Ovary (tissue), 9 donors: ENCODE results near the gene ACVRL1. TPM values are rescaled to one million over a fixed set of nuclear protein-coding genes. Genes with fewer than 3 reads are reported as not detected.

Experiments
- DNase-seq, 5 donors: peaks; one replicate each; pipeline ENCODE4 v3.0.0-alpha.2; 2019 to 2020
- H3K27ac ChIP-seq, 2 donors: fragments of 200-600 bp; one replicate each; pipeline versions ENCODE4 v1.5.1 to v1.8.0; 2019 to 2022
- H3K27me3 ChIP-seq: fragments of 200-600 bp; one replicate; pipeline ENCODE4 v1.8.0; 2022
- H3K36me3 ChIP-seq: fragments of 200-600 bp; sonication (generic); one replicate; pipeline ENCODE4 v1.5.1; 2019
- H3K4me1 ChIP-seq: one replicate; pipeline ENCODE4 v1.8.1; 2013; ENCODE audit warnings: mild to moderate bottlenecking, moderate library complexity; ENCODE audit not compliant: insufficient read depth
- H3K4me3 ChIP-seq: fragments of 200-600 bp; sonication (generic); one replicate; pipeline ENCODE4 v1.5.1; 2017
- H3K9me3 ChIP-seq, 2 donors: fragments of 200-600 bp in 1 of 2; sonication (generic) in 1 of 2; one replicate each; pipeline versions ENCODE4 v1.5.1 to v1.8.1; 2013 to 2019; ENCODE audit warnings: mild to moderate bottlenecking in 1 of 2, moderate library complexity in 1 of 2
- EP300 ChIP-seq: sonication (generic); formaldehyde crosslinking; IDR thresholded peaks from one replicate; pipeline ENCODE4 v1.6.1; 2017; ENCODE audit warnings: antibody characterized with exemption
- POLR2A ChIP-seq: fragments of 450-650 bp; IDR thresholded peaks from one replicate; pipeline ENCODE4 v1.6.1; 2017; ENCODE audit warnings: antibody characterized with exemption, mild to moderate bottlenecking, moderate library complexity
- WGBS, 3 donors: extraction: QIAGEN DNeasy Blood & Tissue Kit in 1 of 3; methylation state at CpG; one replicate each; pipeline versions ENCODE4 v1.1.5 to v1.1.7; 2013 to 2017; 5-methylcytosine and 5-hydroxymethylcytosine counted together
- intact Hi-C, 4 donors: fragments of 100-400 bp; cut with DNase I; formaldehyde crosslinking; loops; one replicate each; pipeline versions ENCODE4 v1.11.0 to v1.15.1; 2022 to 2023
- polyA plus RNA-seq, 2 donors: library from polyadenylated mRNA; stranded (reverse); fragments of 200-250 nt in 1 of 2; fragments of 350-450 nt in 1 of 2; fragmentation: Illumina TruSeq in 1 of 2; extraction: RNeasy Lipid Tissue Mini Kit (QIAGEN cat#74804) in 1 of 2; gene quantifications; one replicate each; pipeline ENCODE4 v1.2.3, GENCODE V29; 2013 to 2014
- total RNA-seq, 7 donors: library from RNA; depleted of rRNA in 2 of 7; stranded (reverse); fragments of >200 nt in 2 of 7; fragmentation: NEBNext Ultra II Directional in 3 of 7; extraction: Animal tissue kit (Norgen Biotek cat#: 25700) in 3 of 7; gene quantifications; one replicate each; pipeline versions ENCODE4 v1.1.0 to v1.2.4, GENCODE V29; 2016 to 2023
- TF ChIP-seq, protein P1 (sequence below), 3 donors: fragments of 450-650 bp in 2 of 3; fragments of 200-600 bp in 1 of 3; IDR thresholded peaks; one replicate each; pipeline versions ENCODE4 v1.5.1 to v1.8.0; 2016 to 2022; ENCODE audit warnings: antibody characterized with exemption in 3 of 3, mild to moderate bottlenecking in 1 of 3
- donor health status: DM: no; HTN: no; CAD: no; lungs with moderate emphysema.
- donor health status: DM: no; HTN: no; CAD: no.
- donor health status: Bipolar disorder and iron deficiency.
- donor health status: DM: yes; HTN: yes; CAD: no.
- donor health status: DM: no; HTN: no; CAD: no.
- donor health status: DM: yes; HTN: yes; CAD: no.

Gene ACVRL1
- total and polyA plus RNA-seq, 9 donors, result 5.7 to 17.6 (median 11.2) TPM

DNA sequence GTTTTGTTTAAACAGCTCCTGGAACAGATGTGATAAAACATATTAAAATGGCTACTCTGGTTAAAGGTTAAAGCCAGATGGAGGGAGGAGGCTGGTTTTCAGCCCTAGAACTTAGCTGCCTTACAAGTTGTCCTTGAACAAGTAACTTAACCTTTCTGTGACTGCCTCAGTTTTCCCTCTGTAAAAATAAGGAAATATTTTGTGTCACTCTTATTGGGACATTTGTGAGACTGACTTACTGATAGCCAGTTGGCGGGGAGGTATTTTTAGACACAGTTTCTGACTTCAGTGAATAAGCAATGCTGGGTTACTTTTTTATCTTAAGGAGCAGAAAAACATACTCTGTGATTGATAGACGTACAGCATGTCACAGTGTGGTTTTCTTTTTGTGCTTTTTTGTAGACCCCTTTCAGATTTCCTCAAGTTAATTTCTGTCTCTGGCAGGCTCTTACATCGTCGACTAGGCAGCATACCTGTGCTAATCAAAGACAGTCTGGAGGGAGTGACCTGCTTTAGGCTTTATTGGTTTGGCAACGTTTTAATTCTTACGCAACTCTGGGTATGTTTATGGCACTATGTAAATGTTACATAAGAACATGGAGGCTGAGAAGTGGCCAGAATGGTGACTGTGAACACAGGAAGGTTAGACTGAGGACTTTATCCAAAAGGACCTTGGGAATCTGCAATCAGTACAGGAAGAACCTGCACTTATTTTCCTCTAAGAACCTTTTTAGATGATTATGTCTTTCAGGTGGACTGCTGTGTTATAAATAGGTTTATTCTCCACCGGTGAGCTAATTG lies 47.5 kb downstream of the ACVRL1 start:
- TF ChIP-seq, protein P1, sequence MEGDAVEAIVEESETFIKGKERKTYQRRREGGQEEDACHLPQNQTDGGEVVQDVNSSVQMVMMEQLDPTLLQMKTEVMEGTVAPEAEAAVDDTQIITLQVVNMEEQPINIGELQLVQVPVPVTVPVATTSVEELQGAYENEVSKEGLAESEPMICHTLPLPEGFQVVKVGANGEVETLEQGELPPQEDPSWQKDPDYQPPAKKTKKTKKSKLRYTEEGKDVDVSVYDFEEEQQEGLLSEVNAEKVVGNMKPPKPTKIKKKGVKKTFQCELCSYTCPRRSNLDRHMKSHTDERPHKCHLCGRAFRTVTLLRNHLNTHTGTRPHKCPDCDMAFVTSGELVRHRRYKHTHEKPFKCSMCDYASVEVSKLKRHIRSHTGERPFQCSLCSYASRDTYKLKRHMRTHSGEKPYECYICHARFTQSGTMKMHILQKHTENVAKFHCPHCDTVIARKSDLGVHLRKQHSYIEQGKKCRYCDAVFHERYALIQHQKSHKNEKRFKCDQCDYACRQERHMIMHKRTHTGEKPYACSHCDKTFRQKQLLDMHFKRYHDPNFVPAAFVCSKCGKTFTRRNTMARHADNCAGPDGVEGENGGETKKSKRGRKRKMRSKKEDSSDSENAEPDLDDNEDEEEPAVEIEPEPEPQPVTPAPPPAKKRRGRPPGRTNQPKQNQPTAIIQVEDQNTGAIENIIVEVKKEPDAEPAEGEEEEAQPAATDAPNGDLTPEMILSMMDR (IDR thresholded peaks at IDR 0.05), result no peak
- no peak for TF ChIP-seq POLR2A
- TF ChIP-seq EP300, result no peak
- H3K9me3 ChIP-seq, result no peaks in the 10 kb centered on the region
- no peaks in the 10 kb centered on the region for H3K27me3 ChIP-seq
- intact Hi-C loops, result no loop called here
- no peak overlapping the region for H3K4me3 ChIP-seq
- no peaks in the 10 kb centered on the region for H3K36me3 ChIP-seq
- H3K4me1 ChIP-seq, result peaks cover 7% of the 10 kb centered on the region
- H3K27ac ChIP-seq, result peak overlapping the region in 1 of 2 donors; percentile 6
- 53 to 55% (median 54%) methylated on average over 7 of the region's 7 CpGs for WGBS, 3 donors
- DNase-seq, result no peak

DNA sequence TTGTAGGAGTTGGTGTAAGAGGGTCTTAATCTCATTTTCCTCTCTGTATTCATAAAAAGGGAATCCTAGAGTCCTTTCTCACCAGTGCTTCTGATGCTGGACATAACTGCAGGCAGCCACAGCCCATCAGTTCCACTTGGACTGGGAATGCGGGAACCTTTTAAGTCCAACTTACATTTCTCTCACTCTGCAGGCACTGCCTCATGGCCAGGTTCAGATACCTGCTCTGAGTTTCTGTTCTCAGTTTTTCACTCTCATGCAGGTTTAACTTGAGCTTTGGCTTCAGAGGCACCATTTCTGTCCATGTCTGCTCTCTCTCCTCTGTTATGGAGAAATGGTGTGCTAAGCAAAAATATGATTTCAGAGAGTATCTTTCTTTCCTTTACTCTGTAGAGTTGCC lies 48.4 kb downstream of the ACVRL1 start:
- Histone ChIP-seq H3K36me3 (no peaks in the 10 kb centered on the region), H3K4me3 (no peak overlapping the region), H3K27me3 (no peaks in the 10 kb centered on the region), H3K27ac (no peak overlapping the region), H3K4me1 (peaks cover 7% of the 10 kb centered on the region), H3K9me3 (no peaks in the 10 kb centered on the region)
- 95 to 100% (median 95%) methylated on average over 1 of the region's 1 CpG for WGBS, 3 donors
- intact Hi-C loops, result no loop called here
- TF ChIP-seq POLR2A (no peak), EP300 (no peak)
- TF ChIP-seq, protein P1 (IDR thresholded peaks at IDR 0.05), result no peak
- DNase-seq, result no peak

DNA sequence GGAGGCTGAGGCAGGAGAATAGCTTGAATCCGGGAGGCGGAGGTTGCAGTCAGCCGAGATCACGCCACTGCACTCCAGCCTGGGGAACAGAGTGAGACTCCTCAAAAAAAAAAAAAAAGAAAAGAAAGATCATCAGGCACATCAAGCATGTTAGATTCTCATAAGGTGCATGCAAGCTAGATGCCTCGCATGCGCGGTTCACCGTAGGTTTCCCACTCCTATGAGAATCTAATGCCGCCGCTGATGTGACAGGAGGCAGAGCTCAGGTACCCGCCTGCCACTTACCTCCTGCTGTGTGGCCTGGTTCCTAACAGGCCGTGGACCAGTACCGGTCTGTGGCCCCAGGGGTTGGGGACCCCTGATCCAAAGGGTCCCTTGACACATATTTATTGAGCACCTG lies 51.2 kb downstream of the ACVRL1 start:
- H3K27me3 ChIP-seq, result no peaks in the 10 kb centered on the region
- whole genome bisulfite sequencing, 3 donors, result 97 to 99% (median 98%) methylated on average over 13 of the region's 13 CpGs
- intact Hi-C loops, result no loop called here
- H3K4me1 ChIP-seq, result peaks cover 4% of the 10 kb centered on the region
- TF ChIP-seq EP300, result no peak
- no peak overlapping the region for H3K4me3 ChIP-seq
- no peak for DNase-seq
- H3K9me3 ChIP-seq, result no peaks in the 10 kb centered on the region
- H3K36me3 ChIP-seq, result no peaks in the 10 kb centered on the region
- no peak overlapping the region for H3K27ac ChIP-seq

DNA sequence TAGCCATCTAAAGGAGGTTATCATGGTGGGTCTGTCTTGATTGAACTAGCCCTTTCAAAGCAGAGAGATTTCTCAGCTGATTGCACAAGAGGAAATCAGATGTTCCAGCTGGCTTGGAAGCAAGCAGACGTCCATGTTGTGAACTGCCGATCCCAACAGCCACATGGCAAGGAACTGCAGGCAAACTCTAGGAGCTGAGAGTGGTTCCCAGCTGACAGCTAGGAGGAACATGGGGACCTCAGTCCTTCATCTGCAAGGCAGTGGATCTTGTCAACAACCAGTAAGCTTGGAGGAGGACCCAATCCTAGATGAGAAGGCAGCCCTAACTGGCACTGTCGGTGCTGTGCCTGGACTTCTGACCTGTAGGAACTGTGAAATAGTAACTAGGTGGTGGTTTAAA lies 51.9 kb downstream of the ACVRL1 start:
- no peaks in the 10 kb centered on the region for H3K27me3 ChIP-seq
- H3K9me3 ChIP-seq, result no peaks in the 10 kb centered on the region
- intact Hi-C loops, result no loop called here
- TF ChIP-seq, protein P1 (IDR thresholded peaks at IDR 0.05), result no peak
- TF ChIP-seq EP300 (no peak), POLR2A (no peak)
- peaks cover 4% of the 10 kb centered on the region for H3K4me1 ChIP-seq
- DNase-seq, result no peak
- no peaks in the 10 kb centered on the region for H3K36me3 ChIP-seq
- no peak overlapping the region for H3K4me3 ChIP-seq
- 67 to 84% (median 82%) methylated on average over 3 of the region's 3 CpGs for WGBS, 3 donors
- H3K27ac ChIP-seq, result no peak overlapping the region

DNA sequence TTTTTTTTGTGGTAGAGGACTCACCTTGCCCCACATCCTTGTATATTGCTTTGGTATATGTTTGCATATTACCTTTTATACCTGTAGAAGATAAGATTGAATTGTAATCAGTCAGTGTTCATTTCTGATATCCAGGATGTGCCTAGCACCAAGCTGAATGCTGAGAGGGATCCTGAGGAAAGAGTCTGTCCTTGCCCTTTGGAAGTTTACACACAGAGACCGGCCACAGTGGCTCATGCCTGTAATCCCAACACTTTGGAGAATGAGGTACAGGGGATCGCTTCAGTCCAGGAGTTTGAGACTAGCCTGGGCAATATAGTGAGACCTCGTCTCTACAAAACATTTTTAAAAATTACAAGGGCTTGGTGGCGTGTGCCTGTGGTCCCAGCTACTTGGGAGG lies 52.6 kb downstream of the ACVRL1 start:
- Histone ChIP-seq H3K36me3 (no peaks in the 10 kb centered on the region), H3K4me1 (no peaks in the 10 kb centered on the region), H3K27ac (no peak overlapping the region), H3K27me3 (no peaks in the 10 kb centered on the region), H3K9me3 (no peaks in the 10 kb centered on the region), H3K4me3 (no peak overlapping the region)
- WGBS, 3 donors, result 94 to 99% (median 95%) methylated on average over 4 of the region's 4 CpGs
- no peak for DNase-seq
- intact Hi-C loops, result no loop called here
- no peak for TF ChIP-seq POLR2A
- no peak for TF ChIP-seq EP300
- TF ChIP-seq, protein P1 (IDR thresholded peaks at IDR 0.05), result no peak
